OCI-LY1 (cell line): Measurements from ENCODE around the gene NFAT5.

Experiments used
- CTCF ChIP-seq: fragments of 200-600 bp; sonication (generic), shearing (Covaris generic); IDR thresholded peaks from 2 replicates; pipeline ENCODE4 v1.5.1; 2017; ENCODE audit warnings: mild to moderate bottlenecking, antibody characterized with exemption, low read length, moderate library complexity, mixed read lengths
- EZH2 ChIP-seq: fragments of 200-600 bp; sonication (generic), shearing (Covaris generic); IDR thresholded peaks from 2 replicates; pipeline ENCODE4 v1.8.0; 2017; ENCODE audit warnings: borderline replicate concordance, mixed run types, mild to moderate bottlenecking, antibody characterized with exemption, low read length, moderate library complexity, mixed read lengths

- TF ChIP-seq CTCF (no peak), EZH2 (no peak)
Observed at GRCh38 chr16:69647020-69647419, 81.3 kb downstream of the NFAT5 start.
